ENCODE measurements around the gene ZNF436. TPM values are rescaled to one million over a fixed set of nuclear protein-coding genes. Genes with fewer than 3 reads are reported as not detected.
A peak's percentile ranks its signal among the peaks of the same experiment; 100 is the strongest.

Gene ZNF436
- total and polyA plus RNA-seq, 9 of the 15 experiments (the other 6 are each of a cell fraction or from before 2014, with no cell fraction given) = 2.1 to 11.3 (median 6.8) TPM

GRCh38 chr1:23344111-23344986, 25.3 kb downstream of the ZNF436 start, which contains the start of gene HNRNPR (continued):
- TF ChIP-seq GMEB1 (CRISPR knock-in tag; IDR thresholded peaks at IDR 0.05) = peak; percentile 44
- TF ChIP-seq ZNF146 (CRISPR knock-in tag; IDR thresholded peaks at IDR 0.05; ENCODE audit: unreplicated experiment) = no peak
- TF ChIP-seq SIRT6 (IDR thresholded peaks at IDR 0.05; ENCODE audit: low read depth, low read length) = no peak
- TF ChIP-seq HDAC6 (IDR thresholded peaks at IDR 0.05; ENCODE audit: low read depth, low read length) = no peak
- TF ChIP-seq ZNF75A (CRISPR knock-in tag; IDR thresholded peaks at IDR 0.05) = no peak
- no peak for TF ChIP-seq SMC3 (conservative IDR thresholded peaks at IDR 0.05; ENCODE audit: insufficient read depth, low read depth, low read length)
- TF ChIP-seq DDX20 (tag; IDR thresholded peaks at IDR 0.05; ENCODE audit: low read depth) = no peak
- peak; percentile 97; the same call in 1 of the 2 replicates for TF ChIP-seq STAT6 (CRISPR knock-in tag; IDR thresholded peaks at IDR 0.05)
- TF ChIP-seq CBFA2T3 (IDR thresholded peaks at IDR 0.05) = 0 out of 2 replicates have a peak, but pooled peaks have one; percentile 10
- no peak for TF ChIP-seq ZBTB5 (IDR thresholded peaks at IDR 0.05)
- 0 out of 2 replicates have a peak, but pooled peaks have one; percentile 66 for TF ChIP-seq CHCHD3 (CRISPR knock-in tag; IDR thresholded peaks at IDR 0.05)
- no peak for TF ChIP-seq RFX5 (IDR thresholded peaks at IDR 0.05; ENCODE audit: low read depth, low read length)
- TF ChIP-seq TAF7 (tag; IDR thresholded peaks at IDR 0.05) = peak; percentile 78; the same call in 1 of the 2 replicates
- no peak for TF ChIP-seq BMI1 (IDR thresholded peaks at IDR 0.05; ENCODE audit: low read length)
- no peak for TF ChIP-seq ZMIZ1 (IDR thresholded peaks at IDR 0.05; ENCODE audit: low read depth in 2 of 2, low read length in 2 of 2)
- peak; percentile 68; the same call in 1 of the 2 replicates for TF ChIP-seq ZNF644 (tag; IDR thresholded peaks at IDR 0.05; ENCODE audit: low read depth)
- TF ChIP-seq ZNF212 (CRISPR knock-in tag; IDR thresholded peaks at IDR 0.05) = no peak; the same call in 1 of the 2 replicates
